GM23248 (cell line): Measurements from ENCODE around the gene SEC22A. TPM values are rescaled to one million over a fixed set of nuclear protein-coding genes. Genes with fewer than 3 reads are reported as not detected.

ENCODE experiments used
- DNase-seq: peaks from one replicate; pipeline ENCODE4 v3.0.0-alpha.2; 2015
- H2AFZ ChIP-seq: fragments of 200-600 bp; sonication (generic); 2 replicates; pipeline ENCODE4 v1.6.1; 2016; ENCODE audit warnings: antibody characterized with exemption
- H3F3A ChIP-seq: fragments of 200-600 bp; sonication (generic); 2 replicates; pipeline ENCODE4 v1.6.1; 2016; ENCODE audit warnings: mild to moderate bottlenecking, antibody characterized with exemption, mixed run types; ENCODE audit not compliant: insufficient read depth
- H3K27ac ChIP-seq: fragments of 200-600 bp; sonication (generic); 2 replicates; pipeline ENCODE4 v1.5.1; 2016; ENCODE audit warnings: mild to moderate bottlenecking
- H3K27me3 ChIP-seq: fragments of 200-600 bp; sonication (generic); replicated peaks from 2 replicates; pipeline ENCODE4 v1.6.1; 2016; ENCODE audit warnings: mild to moderate bottlenecking; ENCODE audit not compliant: insufficient read depth
- H3K36me3 ChIP-seq: fragments of 200-600 bp; sonication (generic); 2 replicates; pipeline ENCODE4 v1.6.1; 2016; ENCODE audit warnings: low read depth, mild to moderate bottlenecking
- H3K4me1 ChIP-seq: fragments of 200-600 bp; sonication (generic); 2 replicates; pipeline ENCODE4 v1.6.1; 2016; ENCODE audit warnings: mild to moderate bottlenecking; ENCODE audit not compliant: insufficient read depth
- H3K4me2 ChIP-seq: fragments of 200-600 bp; sonication (generic); one replicate; pipeline ENCODE4 v1.6.1; 2016; ENCODE audit warnings: mild to moderate bottlenecking; ENCODE audit not compliant: unreplicated experiment
- H3K4me3 ChIP-seq: fragments of 200-600 bp; sonication (generic); 2 replicates; pipeline ENCODE4 v1.5.1; 2016; ENCODE audit warnings: mild to moderate bottlenecking
- H3K79me2 ChIP-seq: fragments of 200-600 bp; sonication (generic); 2 replicates; pipeline ENCODE4 v1.6.1; 2016; ENCODE audit warnings: mild to moderate bottlenecking; ENCODE audit not compliant: insufficient read depth
- H3K9ac ChIP-seq: fragments of 200-600 bp; sonication (generic); 2 replicates; pipeline ENCODE4 v1.6.1; 2016; ENCODE audit warnings: mild to moderate bottlenecking
- H3K9me2 ChIP-seq: fragments of 200-600 bp; sonication (generic); 2 replicates; pipeline ENCODE4 v1.6.1; 2016; ENCODE audit warnings: mixed run types, mild to moderate bottlenecking, moderate library complexity; ENCODE audit not compliant: insufficient read depth
- H3K9me3 ChIP-seq: fragments of 200-600 bp; sonication (generic); one replicate; pipeline ENCODE4 v1.6.1; 2017; ENCODE audit warnings: low read depth
- H4K20me1 ChIP-seq: fragments of 200-600 bp; sonication (generic); 2 replicates; pipeline ENCODE4 v1.6.0; 2016; ENCODE audit not compliant: insufficient read depth
- EZH2 ChIP-seq: fragments of 200-600 bp; sonication (generic); IDR thresholded peaks from 2 replicates; pipeline ENCODE4 v1.6.1; 2018; ENCODE audit warnings: antibody characterized with exemption, mild to moderate bottlenecking; ENCODE audit not compliant: insufficient read depth, poor library complexity, severe bottlenecking
- EZH2phosphoT487 ChIP-seq: fragments of 200-600 bp; sonication (generic); IDR thresholded peaks from 2 replicates; pipeline ENCODE4 v1.6.1; 2018; ENCODE audit warnings: antibody characterized with exemption, moderate library complexity, mild to moderate bottlenecking, low read depth; ENCODE audit not compliant: insufficient read depth
- WGBS, 2 experiments: methylation state at CpG; one replicate each; pipeline ENCODE4 v1.1.6; 2015 to 2017; ENCODE audit warnings: low lambda C conversion rate in 2 of 2, low coverage in 1 of 2; ENCODE audit errors: missing lambda C conversion rate in 2 of 2; 5-methylcytosine and 5-hydroxymethylcytosine counted together
- in situ Hi-C: fragments of 300-500 bp; cut with MboI; formaldehyde crosslinking; loops from 2 replicates; pipeline ENCODE4 v1.15.0; 2020
- polyA plus RNA-seq: library from polyadenylated mRNA; unstranded; fragments of >200 nt; fragmentation: Nextera tagmentation; extraction: Ambion mirVana; gene quantifications from 2 replicates; pipeline ENCODE4 v1.2.1, GENCODE V29; 2016
- total RNA-seq: library from RNA; depleted of rRNA; stranded (reverse); fragments of >200 nt; shearing (Covaris generic); gene quantifications from 2 replicates; pipeline ENCODE4 v1.2.3, GENCODE V29; 2014

SEC22A gene
- total and polyA plus RNA-seq, 2 experiments from 2014 or later: 35.1 to 44.5 TPM

GRCh38 chr3:123303976-123304560, 102.3 kb downstream of the SEC22A start:
- Histone ChIP-seq H3K4me1 (no peaks in the 10 kb centered on the region), H3K4me3 (no peak overlapping the region), H3K36me3 (no peaks in the 10 kb centered on the region), H3K4me2 (no peak overlapping the region), H3K27me3 (peaks cover 23% of the 10 kb centered on the region), H3F3A (no peaks in the 10 kb centered on the region), H3K9ac (no peak overlapping the region), H3K9me2 (no peaks in the 10 kb centered on the region), H4K20me1 (no peaks in the 10 kb centered on the region), H3K79me2 (no peaks in the 10 kb centered on the region), H3K9me3 (no peaks in the 10 kb centered on the region), H2AFZ (no peak overlapping the region), H3K27ac (no peak overlapping the region)
- in situ Hi-C loops: no loop called here
- DNase-seq: no peak
- TF ChIP-seq EZH2phosphoT487 (no peak), EZH2 (no peak)
- WGBS, 2 experiments: 70 to 75% methylated on average over 14 to 15 of the region's 15 CpGs

GRCh38 chr3:123305192-123305591, 103.4 kb downstream of the SEC22A start:
- no peak overlapping the region for H3K9ac ChIP-seq
- 80 to 94% methylated on average over 2 of the region's 2 CpGs for WGBS, 2 experiments
- no peak overlapping the region for H2AFZ ChIP-seq
- no peaks in the 10 kb centered on the region for H3K9me3 ChIP-seq
- no peak overlapping the region for H3K4me2 ChIP-seq
- no peak for DNase-seq
- H4K20me1 ChIP-seq: no peaks in the 10 kb centered on the region
- no peak overlapping the region for H3K4me3 ChIP-seq
- no peaks in the 10 kb centered on the region for H3K79me2 ChIP-seq
- H3F3A ChIP-seq: no peaks in the 10 kb centered on the region
- TF ChIP-seq EZH2phosphoT487 (no peak), EZH2 (no peak)
- H3K4me1 ChIP-seq: no peaks in the 10 kb centered on the region
- H3K27me3 ChIP-seq: peaks cover 23% of the 10 kb centered on the region
- H3K36me3 ChIP-seq: no peaks in the 10 kb centered on the region
- in situ Hi-C loops: no loop called here
- H3K9me2 ChIP-seq: no peaks in the 10 kb centered on the region
- no peak overlapping the region for H3K27ac ChIP-seq

- Histone ChIP-seq H4K20me1 (no peaks in the 10 kb centered on the region), H3K27me3 (peaks cover 35% of the 10 kb centered on the region), H3K9me3 (no peaks in the 10 kb centered on the region), H3F3A (no peaks in the 10 kb centered on the region), H3K27ac (no peak overlapping the region), H3K36me3 (no peaks in the 10 kb centered on the region), H3K79me2 (no peaks in the 10 kb centered on the region), H3K9me2 (no peaks in the 10 kb centered on the region), H2AFZ (no peak overlapping the region), H3K4me1 (no peaks in the 10 kb centered on the region), H3K4me3 (no peak overlapping the region), H3K9ac (no peak overlapping the region), H3K4me2 (no peak overlapping the region)
- 73 to 81% methylated on average over 5 of the region's 5 CpGs for WGBS, 2 experiments
- no peak for DNase-seq
- in situ Hi-C loops: no loop called here
- TF ChIP-seq EZH2 (no peak), EZH2phosphoT487 (no peak)
Measured at GRCh38 chr3:123307064-123307463, 105.3 kb downstream of the SEC22A start.

- in situ Hi-C loops: no loop called here
- TF ChIP-seq EZH2 (no peak), EZH2phosphoT487 (no peak)
- Histone ChIP-seq H4K20me1 (no peaks in the 10 kb centered on the region), H3F3A (no peaks in the 10 kb centered on the region), H3K9me3 (no peaks in the 10 kb centered on the region), H3K4me1 (no peaks in the 10 kb centered on the region), H3K4me3 (no peak overlapping the region), H2AFZ (no peak overlapping the region), H3K36me3 (no peaks in the 10 kb centered on the region), H3K9me2 (no peaks in the 10 kb centered on the region), H3K27me3 (peaks cover 65% of the 10 kb centered on the region), H3K9ac (no peak overlapping the region), H3K4me2 (no peak overlapping the region), H3K79me2 (no peaks in the 10 kb centered on the region), H3K27ac (no peak overlapping the region)
- 77 to 78% methylated on average over 8 of the region's 8 CpGs for WGBS, 2 experiments
- DNase-seq: no peak
Measured at GRCh38 chr3:123310186-123310585, 108.4 kb downstream of the SEC22A start.

GRCh38 chr3:123310741-123311140, 109.0 kb downstream of the SEC22A start:
- no peak for DNase-seq
- H3K27me3 ChIP-seq: peaks cover 65% of the 10 kb centered on the region
- in situ Hi-C loops: no loop called here

More at GRCh38 chr3:123310741-123311140, 109.0 kb downstream of the SEC22A start:
- no peaks in the 10 kb centered on the region for H3F3A ChIP-seq
- H3K9me2 ChIP-seq: no peaks in the 10 kb centered on the region
- H4K20me1 ChIP-seq: no peaks in the 10 kb centered on the region
- no peak overlapping the region for H3K9ac ChIP-seq
- no peaks in the 10 kb centered on the region for H3K79me2 ChIP-seq
- H3K9me3 ChIP-seq: no peaks in the 10 kb centered on the region
- H2AFZ ChIP-seq: no peak overlapping the region
- no peak overlapping the region for H3K4me2 ChIP-seq
- no peak for TF ChIP-seq EZH2phosphoT487
- TF ChIP-seq EZH2: no peak
- H3K4me1 ChIP-seq: no peaks in the 10 kb centered on the region
- H3K27ac ChIP-seq: no peak overlapping the region
- H3K36me3 ChIP-seq: no peaks in the 10 kb centered on the region
- no peak overlapping the region for H3K4me3 ChIP-seq
- 62 to 64% methylated on average over 6 of the region's 6 CpGs for WGBS, 2 experiments
